ENCODE data around the gene NACC2.
"Not testable (repeated sequence)": the region's sequence is repeated elsewhere in the genome, so short reads cannot be mapped to it uniquely, and the experiment has no call there.

NACC2 gene

GRCh38 chr9:136078024-136078423 is 17.1 kb downstream of the NACC2 start:
- DNase-seq (ENCODE audit: low read depth) = no peak
- no peak overlapping the region for H3K4me3 ChIP-seq (replicated peaks; ENCODE audit: low read depth, low read length)
- no peak for TF ChIP-seq CTCF (IDR thresholded peaks at IDR 0.05; ENCODE audit: low read length, missing control alignments)

GRCh38 chr9:136077491-136077890 is 17.6 kb downstream of the NACC2 start:
- no peak for TF ChIP-seq CTCF (IDR thresholded peaks at IDR 0.05; ENCODE audit: low read length, missing control alignments)
- DNase-seq (ENCODE audit: low read depth) = no peak
- H3K4me3 ChIP-seq (replicated peaks; ENCODE audit: low read depth, low read length) = no peak overlapping the region

GRCh38 chr9:136075881-136076678 is 19.0 kb downstream of the NACC2 start:
- TF ChIP-seq CTCF (IDR thresholded peaks at IDR 0.05; ENCODE audit: low read length, missing control alignments) = no peak

DNA sequence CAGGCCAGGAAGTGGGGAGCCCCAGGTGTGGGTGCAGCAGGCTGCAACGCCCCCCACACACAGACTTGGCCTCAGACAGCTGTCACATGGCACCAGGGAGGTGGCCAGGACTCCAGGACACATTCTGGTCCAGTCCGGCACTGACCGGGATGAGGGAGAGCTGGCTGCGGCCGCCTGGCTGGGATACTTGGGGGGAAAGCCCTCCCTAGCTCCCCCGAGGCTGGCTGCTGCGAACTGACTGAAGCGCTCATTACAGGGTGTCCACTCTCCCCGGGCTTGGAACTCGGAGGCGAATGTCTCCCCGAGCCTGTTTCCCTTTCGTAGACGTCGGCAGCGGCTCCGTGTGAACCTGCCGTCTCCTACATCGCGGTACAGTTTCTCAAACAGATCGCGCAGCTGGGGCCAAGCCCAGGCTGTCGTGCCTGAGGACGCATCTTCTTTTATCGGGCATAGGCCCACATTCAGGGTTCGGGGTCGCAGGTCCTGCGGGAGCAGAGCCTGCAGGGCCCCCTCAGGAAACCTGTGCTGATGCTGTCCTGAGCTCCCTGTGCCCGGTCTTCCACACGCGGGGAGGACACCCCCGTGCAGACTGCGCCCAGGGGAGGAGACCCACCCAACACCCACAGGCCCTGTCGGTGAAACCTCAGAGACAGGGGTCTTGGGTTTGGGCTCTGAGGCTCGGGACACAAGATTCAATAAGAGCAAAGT is 19.8 kb downstream of the NACC2 start:
- no peak for DNase-seq (ENCODE audit: low read depth)
- no peak for TF ChIP-seq CTCF (IDR thresholded peaks at IDR 0.05; ENCODE audit: low read length, missing control alignments)
- no peak overlapping the region for H3K4me3 ChIP-seq (replicated peaks; ENCODE audit: low read depth, low read length)

More at GRCh38 chr9:136075881-136076678, 19.0 kb downstream of the NACC2 start:
- no peak overlapping the region for H3K4me3 ChIP-seq (replicated peaks; ENCODE audit: low read depth, low read length)
- DNase-seq (ENCODE audit: low read depth) = no peak

GRCh38 chr9:136074706-136075105 is 20.4 kb downstream of the NACC2 start:
- H3K4me3 ChIP-seq (replicated peaks; ENCODE audit: low read depth, low read length) = no peak overlapping the region
- no peak for TF ChIP-seq CTCF (IDR thresholded peaks at IDR 0.05; ENCODE audit: low read length, missing control alignments)
- no peak for DNase-seq (ENCODE audit: low read depth)

DNA sequence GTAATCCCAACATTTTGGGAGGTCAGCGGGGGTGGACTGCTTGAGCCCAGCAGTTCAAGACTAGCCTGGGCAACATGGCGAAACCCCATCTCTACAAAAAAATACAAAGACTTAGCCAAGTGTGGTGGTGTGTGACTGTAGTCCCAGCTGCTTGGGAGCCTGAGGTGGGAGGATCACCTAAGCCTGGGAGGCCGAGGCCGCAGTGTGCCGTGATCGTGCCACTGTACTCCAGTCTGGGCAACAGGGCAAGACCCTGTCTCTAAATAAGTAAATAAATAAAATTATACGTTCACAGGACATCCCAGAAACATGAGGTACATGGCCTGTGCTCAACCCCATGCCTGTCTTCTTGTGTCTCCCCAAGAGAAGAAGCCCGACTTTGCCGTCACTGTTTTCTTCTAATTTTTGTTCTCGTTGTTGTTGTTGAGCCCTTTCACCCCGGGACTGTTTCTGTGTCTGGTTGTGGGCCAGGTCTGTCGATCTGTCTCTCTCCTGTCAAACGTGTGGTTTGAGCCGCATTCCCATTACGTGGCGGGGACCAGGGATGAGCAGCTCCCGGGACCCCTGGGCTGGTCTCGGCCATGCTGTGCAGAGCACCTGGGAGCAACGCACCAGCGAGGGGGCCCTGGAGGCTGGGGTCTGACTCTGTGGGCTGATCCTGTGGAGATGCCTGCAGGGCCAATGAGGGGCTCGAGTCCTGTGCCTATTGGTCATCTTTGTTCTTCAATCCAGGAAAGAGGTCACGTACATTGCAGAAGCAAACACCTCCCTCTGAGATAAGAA is 32.2 kb downstream of the NACC2 start:
- no peak for TF ChIP-seq CTCF (IDR thresholded peaks at IDR 0.05; ENCODE audit: low read length, missing control alignments)
- H3K4me3 ChIP-seq (replicated peaks; ENCODE audit: low read depth, low read length) = no peak overlapping the region
- DNase-seq (ENCODE audit: low read depth) = no peak

DNA sequence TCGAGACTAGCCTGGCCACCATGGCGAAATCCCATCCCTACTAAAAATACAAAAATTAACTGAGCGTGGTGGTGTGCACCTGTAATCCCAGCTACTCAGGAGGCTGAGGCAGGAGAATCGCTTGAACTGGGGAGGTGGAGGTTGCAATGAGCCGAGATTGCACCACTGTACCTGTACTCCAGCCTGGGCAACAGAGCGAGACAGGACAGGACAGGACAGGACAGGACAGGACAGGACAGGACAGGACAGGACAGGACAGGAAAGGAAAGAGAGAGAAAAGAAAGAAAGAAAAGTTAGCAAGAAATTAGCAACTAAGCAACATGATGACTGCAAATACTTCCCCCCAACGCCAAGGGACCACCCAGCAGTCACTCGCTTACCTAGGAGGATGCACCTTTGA is 33.2 kb downstream of the NACC2 start:
- not testable (repeated sequence) for H3K4me3 ChIP-seq (replicated peaks; ENCODE audit: low read depth, low read length); DNase-seq (ENCODE audit: low read depth)
